Fibroblast of lung (primary cell): ENCODE data around the gene DLGAP1.
"Not testable (repeated sequence)": the region's sequence is repeated elsewhere in the genome, so short reads cannot be mapped to it uniquely, and the experiment has no call there.

Source experiments
- EZH2 ChIP-seq: IDR thresholded peaks from 2 replicates; pipeline ENCODE4 v1.5.1; 2012; ENCODE audit warnings: low read length, control low read depth, mild to moderate bottlenecking; ENCODE audit errors: missing control alignments
- TF ChIP-seq, protein P1 (sequence below), 2 donors: IDR thresholded peaks in 1 of 2; conservative IDR thresholded peaks in 1 of 2; 1 replicate in 1 of 2; 2 replicates in 1 of 2; pipeline ENCODE4 v1.5.1; 2011 to 2012; ENCODE audit warnings: low read length in 2 of 2, control low read depth in 1 of 2, inconsistent platforms in 1 of 2, low read depth in 1 of 2, mild to moderate bottlenecking in 1 of 2

GRCh38 chr18:3608099-3608453 lies 847.0 kb downstream of the DLGAP1 start:
- TF ChIP-seq, protein P1, sequence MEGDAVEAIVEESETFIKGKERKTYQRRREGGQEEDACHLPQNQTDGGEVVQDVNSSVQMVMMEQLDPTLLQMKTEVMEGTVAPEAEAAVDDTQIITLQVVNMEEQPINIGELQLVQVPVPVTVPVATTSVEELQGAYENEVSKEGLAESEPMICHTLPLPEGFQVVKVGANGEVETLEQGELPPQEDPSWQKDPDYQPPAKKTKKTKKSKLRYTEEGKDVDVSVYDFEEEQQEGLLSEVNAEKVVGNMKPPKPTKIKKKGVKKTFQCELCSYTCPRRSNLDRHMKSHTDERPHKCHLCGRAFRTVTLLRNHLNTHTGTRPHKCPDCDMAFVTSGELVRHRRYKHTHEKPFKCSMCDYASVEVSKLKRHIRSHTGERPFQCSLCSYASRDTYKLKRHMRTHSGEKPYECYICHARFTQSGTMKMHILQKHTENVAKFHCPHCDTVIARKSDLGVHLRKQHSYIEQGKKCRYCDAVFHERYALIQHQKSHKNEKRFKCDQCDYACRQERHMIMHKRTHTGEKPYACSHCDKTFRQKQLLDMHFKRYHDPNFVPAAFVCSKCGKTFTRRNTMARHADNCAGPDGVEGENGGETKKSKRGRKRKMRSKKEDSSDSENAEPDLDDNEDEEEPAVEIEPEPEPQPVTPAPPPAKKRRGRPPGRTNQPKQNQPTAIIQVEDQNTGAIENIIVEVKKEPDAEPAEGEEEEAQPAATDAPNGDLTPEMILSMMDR (conservative IDR thresholded peaks at IDR 0.05 in 1 of 2, IDR thresholded peaks at IDR 0.05 in 1 of 2; ENCODE audit: low read depth in 1 of 2, low read length in 2 of 2), result not testable (repeated sequence)
- TF ChIP-seq EZH2, result not testable (repeated sequence)
